OCI-LY1 (cell line): ENCODE data around the gene SIK3.

Experiments
- CTCF ChIP-seq: fragments of 200-600 bp; sonication (generic), shearing (Covaris generic); IDR thresholded peaks from 2 replicates; pipeline ENCODE4 v1.5.1; 2017; ENCODE audit warnings: mild to moderate bottlenecking, antibody characterized with exemption, low read length, moderate library complexity, mixed read lengths
- EZH2 ChIP-seq: fragments of 200-600 bp; sonication (generic), shearing (Covaris generic); IDR thresholded peaks from 2 replicates; pipeline ENCODE4 v1.8.0; 2017; ENCODE audit warnings: borderline replicate concordance, mixed run types, mild to moderate bottlenecking, antibody characterized with exemption, low read length, moderate library complexity, mixed read lengths

DNA sequence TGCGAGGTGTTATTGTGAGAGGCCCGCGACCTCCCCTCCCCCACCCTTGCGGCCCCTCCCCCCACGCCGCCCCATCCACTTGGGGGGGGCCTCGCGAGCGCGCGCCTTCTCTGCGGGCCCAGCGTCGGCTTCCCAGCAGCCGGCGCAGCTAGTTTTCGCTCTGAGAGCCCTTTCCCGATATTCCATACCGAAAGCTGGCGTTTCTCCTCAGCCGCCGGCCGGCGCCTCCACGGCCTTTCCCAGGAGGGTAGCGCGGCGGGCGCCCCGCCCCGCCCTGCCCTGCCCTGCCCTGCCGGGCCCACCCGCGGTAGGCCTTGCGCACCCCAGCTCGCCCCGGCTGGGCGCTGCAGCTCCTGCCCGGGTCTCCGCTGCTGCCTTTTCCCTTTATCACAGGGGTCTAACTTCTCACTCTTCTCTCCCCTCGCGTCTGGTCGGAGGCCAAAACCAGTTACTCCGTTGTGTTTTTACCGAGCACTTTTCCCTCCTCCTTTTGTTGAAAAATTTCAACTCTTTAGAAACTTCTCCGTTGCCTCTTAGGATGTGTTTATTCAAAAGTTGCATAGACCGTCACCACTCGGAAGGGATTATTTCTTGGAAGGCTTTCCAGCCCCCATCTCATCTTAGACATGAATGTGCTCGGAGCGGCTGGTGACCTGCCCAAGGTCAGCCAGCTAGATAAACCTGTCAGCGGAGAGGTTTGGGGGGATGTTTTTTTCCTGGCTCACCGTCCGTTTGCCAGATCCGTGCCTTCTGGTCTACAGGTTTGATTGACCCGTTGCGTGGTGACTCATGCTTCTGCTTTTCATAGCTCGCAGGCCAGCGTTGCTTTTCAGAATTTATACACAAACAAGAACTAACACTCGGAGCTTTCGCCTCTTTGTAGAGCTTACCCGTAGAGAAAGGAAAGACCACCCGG is 46.5 kb upstream of the SIK3 start:
- TF ChIP-seq CTCF: no peak
- no peak for TF ChIP-seq EZH2
